Activated CD4-positive, alpha-beta T cell treated with anti-CD3 and anti-CD28 coated beads for 48 hours (primary cell): Measurements from ENCODE around the gene H2AZ2.
"Not testable (repeated sequence)": the region's sequence is repeated elsewhere in the genome, so short reads cannot be mapped to it uniquely, and the experiment has no call there.

Experiments
- DNase-seq: peaks from one replicate; pipeline ENCODE4 v3.0.0-alpha.2; 2020

The H2AZ2 gene

GRCh38 chr7:44847920-44848634 is at the start of gene H2AZ2:
Gene H2AZ2 (minus strand): TSS chr7:44848087. CDS start chr7:44847971, 116 bp downstream.
- DNase-seq: peak; percentile 100

GRCh38 chr7:44897309-44897708 is 49.4 kb upstream of the H2AZ2 start:
- no peak for DNase-seq

GRCh38 chr7:44894888-44895580 is 47.1 kb upstream of the H2AZ2 start:
- DNase-seq: no peak

- no peak for DNase-seq
These were observed 45.9 kb upstream of the H2AZ2 start for GRCh38 chr7:44893710-44894234.

GRCh38 chr7:44891791-44892190 is 43.9 kb upstream of the H2AZ2 start:
- DNase-seq: no peak

- DNase-seq: peak; percentile 35
These were observed 43.5 kb upstream of the H2AZ2 start for GRCh38 chr7:44891372-44891771.

GRCh38 chr7:44889086-44889781 is 41.3 kb upstream of the H2AZ2 start:
- no peak for DNase-seq

- DNase-seq: no peak
These were observed 39.4 kb upstream of the H2AZ2 start for GRCh38 chr7:44887293-44887692.

- peak; percentile 97 for DNase-seq
These were observed 37.8 kb upstream of the H2AZ2 start, which contains the start of gene PURB for GRCh38 chr7:44885394-44886317. Gene PURB (minus strand): TSS chr7:44885530. CDS start chr7:44885348, 182 bp downstream.

- peak; percentile 67 for DNase-seq
These were observed 36.9 kb upstream of the H2AZ2 start for GRCh38 chr7:44884621-44885393.

- DNase-seq: no peak
These were observed 36.2 kb upstream of the H2AZ2 start for GRCh38 chr7:44883961-44884620.

GRCh38 chr7:44882899-44883298 is 35.0 kb upstream of the H2AZ2 start:
- DNase-seq: no peak

GRCh38 chr7:44881610-44882009 is 33.7 kb upstream of the H2AZ2 start:
- DNase-seq: no peak

- DNase-seq: no peak
These were observed 33.2 kb upstream of the H2AZ2 start for GRCh38 chr7:44881066-44881600.

- DNase-seq: no peak
These were observed 32.6 kb upstream of the H2AZ2 start for GRCh38 chr7:44880317-44881018.

GRCh38 chr7:44876393-44876792 is 28.5 kb upstream of the H2AZ2 start:
- no peak for DNase-seq

GRCh38 chr7:44875241-44875640 is 27.4 kb upstream of the H2AZ2 start:
- DNase-seq: no peak

GRCh38 chr7:44872787-44873186 is 24.9 kb upstream of the H2AZ2 start:
- DNase-seq: no peak

- not testable (repeated sequence) for DNase-seq
These were observed 24.0 kb upstream of the H2AZ2 start for GRCh38 chr7:44871918-44872317.

- not testable (repeated sequence) for DNase-seq
These were observed 22.9 kb upstream of the H2AZ2 start for GRCh38 chr7:44870780-44871179.
